DMS 273 (cell line): Measurements from ENCODE around the gene AUTS2.

Experiments
- DNase-seq: peaks from one replicate; lab custom pipeline; 2025; ENCODE audit not compliant: unreplicated experiment; lab: John Stamatoyannopoulos, UW

The AUTS2 gene

GRCh38 chr7:69922026-69922803, 323.9 kb downstream of the AUTS2 start:
- DNase-seq: no peak

- DNase-seq: no peak
Measured at GRCh38 chr7:69927461-69927860, 329.2 kb downstream of the AUTS2 start.

- no peak for DNase-seq
Measured at GRCh38 chr7:69928621-69929020, 330.3 kb downstream of the AUTS2 start.

GRCh38 chr7:69929622-69930021, 331.3 kb downstream of the AUTS2 start:
- DNase-seq: no peak

GRCh38 chr7:69932034-69932628, 333.9 kb downstream of the AUTS2 start:
- peak; percentile 74 for DNase-seq

GRCh38 chr7:69934144-69934903, 336.0 kb downstream of the AUTS2 start:
- DNase-seq: peak; percentile 96

- DNase-seq: no peak
Measured at GRCh38 chr7:69935107-69935506, 336.8 kb downstream of the AUTS2 start.

- DNase-seq: no peak
Measured at GRCh38 chr7:69937097-69937496, 338.8 kb downstream of the AUTS2 start.

- DNase-seq: no peak
Measured at GRCh38 chr7:69939317-69939716, 341.0 kb downstream of the AUTS2 start.

- DNase-seq: no peak
Measured at GRCh38 chr7:69941077-69941651, 342.9 kb downstream of the AUTS2 start.

GRCh38 chr7:69942573-69942972, 344.3 kb downstream of the AUTS2 start:
- DNase-seq: no peak

GRCh38 chr7:69946901-69947300, 348.6 kb downstream of the AUTS2 start:
- DNase-seq: no peak

GRCh38 chr7:69947998-69948397, 349.7 kb downstream of the AUTS2 start:
- DNase-seq: no peak

GRCh38 chr7:69949122-69949521, 350.8 kb downstream of the AUTS2 start:
- no peak for DNase-seq

- DNase-seq: no peak
Measured at GRCh38 chr7:69951458-69951857, 353.2 kb downstream of the AUTS2 start.

GRCh38 chr7:69953136-69954067, 355.1 kb downstream of the AUTS2 start:
- DNase-seq: peak; percentile 42

- DNase-seq: no peak
Measured at GRCh38 chr7:69956541-69956940, 358.3 kb downstream of the AUTS2 start.

GRCh38 chr7:69957661-69958060, 359.4 kb downstream of the AUTS2 start:
- DNase-seq: no peak

- DNase-seq: no peak
Measured at GRCh38 chr7:69959789-69960499, 361.7 kb downstream of the AUTS2 start.

- no peak for DNase-seq
Measured at GRCh38 chr7:69961436-69961835, 363.2 kb downstream of the AUTS2 start.
